ENCODE data around the gene CDON.

- TF ChIP-seq CTCF (conservative IDR thresholded peaks at IDR 0.05; ENCODE audit: low read depth, low read length) (no peak), EZH2 (IDR thresholded peaks at IDR 0.05; ENCODE audit: low read length, unreplicated experiment) (no peak)
Measured at GRCh38 chr11:125947419-125948277, 115.0 kb downstream of the CDON start.
